Activated naive CD4-positive, alpha-beta T cell treated with anti-CD3 and anti-CD28 coated beads, Interleukin-2, amount 50 U/mL, for 24 hours (primary cell): ENCODE data around the gene GALNT9.

Experiments
- H3K27ac Mint-ChIP-seq: one replicate; pipeline ENCODE4 v1.8.0; 2021; ENCODE audit warnings: mild to moderate bottlenecking, mixed read lengths
- H3K27me3 Mint-ChIP-seq: one replicate; pipeline ENCODE4 v1.8.0; 2021; ENCODE audit warnings: mixed read lengths
- H3K36me3 Mint-ChIP-seq: one replicate; pipeline ENCODE4 v1.8.0; 2021; ENCODE audit warnings: mixed read lengths
- H3K4me1 Mint-ChIP-seq: one replicate; pipeline ENCODE4 v1.8.0; 2021; ENCODE audit warnings: mixed read lengths
- H3K4me3 Mint-ChIP-seq: one replicate; pipeline ENCODE4 v1.8.0; 2021; ENCODE audit warnings: mild to moderate bottlenecking, mixed read lengths
- H3K9me3 Mint-ChIP-seq: one replicate; pipeline ENCODE4 v1.8.0; 2021; ENCODE audit warnings: mixed read lengths

Gene GALNT9

GRCh38 chr12:132218915-132219314, 110.5 kb downstream of the GALNT9 start:
- H3K36me3 Mint-ChIP-seq = no peaks in the 10 kb centered on the region
- peaks cover 16% of the 10 kb centered on the region for H3K4me1 Mint-ChIP-seq
- H3K4me3 Mint-ChIP-seq = no peak overlapping the region
- H3K27me3 Mint-ChIP-seq = no peaks in the 10 kb centered on the region
- H3K27ac Mint-ChIP-seq = no peak overlapping the region
- H3K9me3 Mint-ChIP-seq = no peaks in the 10 kb centered on the region

- H3K9me3 Mint-ChIP-seq = no peaks in the 10 kb centered on the region
- H3K4me1 Mint-ChIP-seq = peaks cover 16% of the 10 kb centered on the region
- H3K4me3 Mint-ChIP-seq = no peak overlapping the region
- H3K36me3 Mint-ChIP-seq = no peaks in the 10 kb centered on the region
- no peak overlapping the region for H3K27ac Mint-ChIP-seq
- no peaks in the 10 kb centered on the region for H3K27me3 Mint-ChIP-seq
Observed at GRCh38 chr12:132218527-132218875, 110.9 kb downstream of the GALNT9 start.

GRCh38 chr12:132217800-132218526, 111.4 kb downstream of the GALNT9 start:
- no peak overlapping the region for H3K4me3 Mint-ChIP-seq
- no peak overlapping the region for H3K27ac Mint-ChIP-seq
- no peaks in the 10 kb centered on the region for H3K36me3 Mint-ChIP-seq
- peaks cover 16% of the 10 kb centered on the region for H3K4me1 Mint-ChIP-seq
- H3K9me3 Mint-ChIP-seq = no peaks in the 10 kb centered on the region
- H3K27me3 Mint-ChIP-seq = no peaks in the 10 kb centered on the region

- H3K36me3 Mint-ChIP-seq = no peaks in the 10 kb centered on the region
- H3K9me3 Mint-ChIP-seq = no peaks in the 10 kb centered on the region
- H3K27me3 Mint-ChIP-seq = no peaks in the 10 kb centered on the region
- no peak overlapping the region for H3K4me3 Mint-ChIP-seq
- peaks cover 12% of the 10 kb centered on the region for H3K4me1 Mint-ChIP-seq
- no peak overlapping the region for H3K27ac Mint-ChIP-seq
Observed at GRCh38 chr12:132217371-132217770, 112.0 kb downstream of the GALNT9 start.

- Mint-ChIP-seq H3K4me3 (no peak overlapping the region), H3K9me3 (no peaks in the 10 kb centered on the region), H3K27ac (no peak overlapping the region), H3K36me3 (no peaks in the 10 kb centered on the region), H3K4me1 (peaks cover 7% of the 10 kb centered on the region), H3K27me3 (no peaks in the 10 kb centered on the region)
Observed at GRCh38 chr12:132216354-132216987, 112.9 kb downstream of the GALNT9 start.

GRCh38 chr12:132215299-132215989, 113.9 kb downstream of the GALNT9 start:
- Mint-ChIP-seq H3K36me3 (no peaks in the 10 kb centered on the region), H3K4me1 (peaks cover 7% of the 10 kb centered on the region), H3K27me3 (no peaks in the 10 kb centered on the region), H3K4me3 (no peak overlapping the region), H3K9me3 (no peaks in the 10 kb centered on the region), H3K27ac (no peak overlapping the region)

GRCh38 chr12:132214891-132215290, 114.5 kb downstream of the GALNT9 start:
- Mint-ChIP-seq H3K9me3 (no peaks in the 10 kb centered on the region), H3K27me3 (no peaks in the 10 kb centered on the region), H3K4me3 (no peak overlapping the region), H3K36me3 (no peaks in the 10 kb centered on the region), H3K4me1 (peaks cover 7% of the 10 kb centered on the region), H3K27ac (no peak overlapping the region)

- Mint-ChIP-seq H3K36me3 (no peaks in the 10 kb centered on the region), H3K4me1 (peaks cover 6% of the 10 kb centered on the region), H3K27me3 (no peaks in the 10 kb centered on the region), H3K4me3 (no peak overlapping the region), H3K9me3 (no peaks in the 10 kb centered on the region), H3K27ac (no peak overlapping the region)
Observed at GRCh38 chr12:132214161-132214476, 115.3 kb downstream of the GALNT9 start.

GRCh38 chr12:132213359-132214160, 115.8 kb downstream of the GALNT9 start:
- H3K27me3 Mint-ChIP-seq = no peaks in the 10 kb centered on the region
- H3K4me3 Mint-ChIP-seq = no peak overlapping the region
- no peaks in the 10 kb centered on the region for H3K36me3 Mint-ChIP-seq
- peaks cover under 1% of the 10 kb centered on the region for H3K4me1 Mint-ChIP-seq
- peak overlapping the region; percentile 3 for H3K27ac Mint-ChIP-seq
- no peaks in the 10 kb centered on the region for H3K9me3 Mint-ChIP-seq

GRCh38 chr12:132211816-132212215, 117.6 kb downstream of the GALNT9 start:
- Mint-ChIP-seq H3K27me3 (peaks cover 4% of the 10 kb centered on the region), H3K36me3 (no peaks in the 10 kb centered on the region), H3K27ac (no peak overlapping the region), H3K9me3 (no peaks in the 10 kb centered on the region), H3K4me1 (no peaks in the 10 kb centered on the region), H3K4me3 (no peak overlapping the region)

GRCh38 chr12:132211326-132211725, 118.1 kb downstream of the GALNT9 start:
- no peaks in the 10 kb centered on the region for H3K36me3 Mint-ChIP-seq
- H3K9me3 Mint-ChIP-seq = no peaks in the 10 kb centered on the region
- H3K27ac Mint-ChIP-seq = no peak overlapping the region
- H3K4me3 Mint-ChIP-seq = no peak overlapping the region
- no peaks in the 10 kb centered on the region for H3K4me1 Mint-ChIP-seq
- H3K27me3 Mint-ChIP-seq = peaks cover 6% of the 10 kb centered on the region

- H3K36me3 Mint-ChIP-seq = no peaks in the 10 kb centered on the region
- H3K9me3 Mint-ChIP-seq = no peaks in the 10 kb centered on the region
- H3K4me1 Mint-ChIP-seq = no peaks in the 10 kb centered on the region
- no peak overlapping the region for H3K4me3 Mint-ChIP-seq
- H3K27ac Mint-ChIP-seq = no peak overlapping the region
- H3K27me3 Mint-ChIP-seq = peaks cover 6% of the 10 kb centered on the region
Observed at GRCh38 chr12:132210223-132211055, 119.0 kb downstream of the GALNT9 start.

GRCh38 chr12:132209619-132210222, 119.7 kb downstream of the GALNT9 start:
- H3K4me1 Mint-ChIP-seq = no peaks in the 10 kb centered on the region
- H3K27ac Mint-ChIP-seq = no peak overlapping the region
- no peaks in the 10 kb centered on the region for H3K36me3 Mint-ChIP-seq
- no peak overlapping the region for H3K4me3 Mint-ChIP-seq
- peaks cover 8% of the 10 kb centered on the region for H3K27me3 Mint-ChIP-seq
- H3K9me3 Mint-ChIP-seq = no peaks in the 10 kb centered on the region

- Mint-ChIP-seq H3K27me3 (peaks cover 17% of the 10 kb centered on the region), H3K4me1 (no peaks in the 10 kb centered on the region), H3K4me3 (no peak overlapping the region), H3K36me3 (no peaks in the 10 kb centered on the region), H3K9me3 (no peaks in the 10 kb centered on the region), H3K27ac (no peak overlapping the region)
Observed at GRCh38 chr12:132208153-132208823, 121.1 kb downstream of the GALNT9 start.
